Measurements from ENCODE around the gene PNPLA7.
"Not testable (repeated sequence)": the region's sequence is repeated elsewhere in the genome, so short reads cannot be mapped to it uniquely, and the experiment has no call there.

PNPLA7 gene

GRCh38 chr9:137423514-137424291 is 126.5 kb downstream of the PNPLA7 start:
- no peak for DNase-seq (ENCODE audit: low read depth in 2 of 2, low spot score in 1 of 2)

DNA sequence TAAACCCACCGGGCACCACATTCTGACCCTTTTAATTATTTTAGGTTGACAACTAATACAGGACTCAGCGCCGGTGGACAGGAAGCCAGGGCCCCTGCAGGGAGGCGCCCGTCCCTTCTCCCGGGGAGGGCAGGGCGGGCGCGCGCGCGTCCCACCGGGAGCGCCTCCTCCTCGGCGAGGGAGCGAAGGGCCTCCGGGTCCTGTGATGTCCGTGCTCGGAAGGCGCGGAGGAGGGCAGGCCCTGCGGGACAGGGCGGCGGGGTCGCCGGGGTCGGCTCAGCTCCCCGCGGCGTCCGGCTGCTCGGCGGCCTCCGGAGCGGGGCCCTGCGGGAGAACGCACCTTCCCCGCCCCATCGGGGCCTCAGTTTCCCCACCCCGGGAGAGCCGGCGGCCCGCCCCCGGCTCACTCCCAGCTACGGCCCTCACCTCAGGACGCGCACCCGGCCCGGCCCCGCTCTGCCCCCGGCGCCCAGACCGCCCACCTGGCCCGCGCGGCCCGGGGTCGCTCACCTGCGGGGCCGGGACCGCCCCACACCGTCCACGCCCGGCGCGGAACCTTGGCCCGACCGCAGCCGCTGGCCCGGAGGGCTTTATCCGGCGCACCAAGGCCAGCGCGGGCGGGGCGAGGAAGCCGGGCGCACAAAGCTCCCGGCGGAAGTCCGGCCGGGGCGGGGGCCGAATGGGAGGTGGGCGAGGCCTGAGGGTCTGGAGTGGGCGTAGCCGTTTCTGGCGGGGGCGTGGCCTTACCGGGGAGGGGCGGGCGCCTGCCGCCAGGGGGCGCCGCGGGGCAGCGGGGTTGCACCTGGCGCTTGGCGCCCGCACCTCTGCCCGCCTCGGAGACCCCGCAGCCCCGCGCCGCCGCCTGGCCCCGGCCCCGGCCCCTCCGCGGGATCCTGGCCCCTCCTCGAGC is 127.3 kb downstream of the PNPLA7 start, which contains the start of the genes EXD3 and NOXA1:
Gene EXD3 (minus strand): TSS at position 559 of the 910 bp plus-strand sequence. CDS start 27,805 bp downstream, outside the sequence.
Gene NOXA1 (plus strand): TSS at position 790 of the 910 bp plus-strand sequence. CDS start 137 bp downstream, outside the sequence.
- peak; percentile 87 to 89 for DNase-seq (ENCODE audit: low read depth in 2 of 2, low spot score in 1 of 2)

DNA sequence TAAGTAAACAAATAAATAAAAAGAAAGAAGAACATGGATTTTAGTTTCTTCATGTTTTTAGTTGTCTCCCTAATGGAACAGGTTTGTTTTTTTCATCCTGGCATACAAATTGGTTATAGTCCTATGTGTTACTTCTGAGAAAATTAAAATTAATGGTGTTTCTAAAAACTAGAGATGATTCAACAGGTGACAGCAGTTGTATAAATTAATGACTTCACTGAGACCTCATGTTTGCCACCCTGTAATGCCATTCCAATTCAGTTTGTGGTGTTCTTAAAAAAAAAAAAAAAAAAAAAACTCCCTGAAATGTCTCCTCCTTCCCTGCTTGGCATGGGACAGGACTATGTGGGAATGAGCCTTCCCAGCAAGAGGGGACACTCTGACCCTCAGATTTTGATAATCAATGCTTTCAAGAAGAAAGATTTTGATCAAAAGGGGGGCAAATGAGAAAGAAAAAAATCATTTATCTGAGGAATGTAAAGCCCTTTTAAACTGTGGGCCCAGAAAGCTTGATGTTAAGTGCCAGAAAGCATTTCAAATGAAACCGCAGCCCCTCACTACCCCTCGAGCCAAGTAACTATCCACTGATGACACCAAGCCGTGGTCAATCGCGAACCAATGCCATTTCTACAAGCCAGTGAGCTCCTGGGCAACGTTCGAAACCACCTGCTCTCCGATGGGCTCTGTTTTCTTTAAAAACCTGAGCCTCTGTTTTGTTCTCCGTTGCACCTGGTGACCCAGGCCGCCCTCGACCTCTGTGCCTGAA is 128.2 kb downstream of the PNPLA7 start:
- DNase-seq (ENCODE audit: low read depth in 2 of 2, low spot score in 1 of 2): no peak

- DNase-seq (ENCODE audit: low read depth in 2 of 2, low spot score in 1 of 2): no peak
Measured at GRCh38 chr9:137417161-137418021, 132.8 kb downstream of the PNPLA7 start.

DNA sequence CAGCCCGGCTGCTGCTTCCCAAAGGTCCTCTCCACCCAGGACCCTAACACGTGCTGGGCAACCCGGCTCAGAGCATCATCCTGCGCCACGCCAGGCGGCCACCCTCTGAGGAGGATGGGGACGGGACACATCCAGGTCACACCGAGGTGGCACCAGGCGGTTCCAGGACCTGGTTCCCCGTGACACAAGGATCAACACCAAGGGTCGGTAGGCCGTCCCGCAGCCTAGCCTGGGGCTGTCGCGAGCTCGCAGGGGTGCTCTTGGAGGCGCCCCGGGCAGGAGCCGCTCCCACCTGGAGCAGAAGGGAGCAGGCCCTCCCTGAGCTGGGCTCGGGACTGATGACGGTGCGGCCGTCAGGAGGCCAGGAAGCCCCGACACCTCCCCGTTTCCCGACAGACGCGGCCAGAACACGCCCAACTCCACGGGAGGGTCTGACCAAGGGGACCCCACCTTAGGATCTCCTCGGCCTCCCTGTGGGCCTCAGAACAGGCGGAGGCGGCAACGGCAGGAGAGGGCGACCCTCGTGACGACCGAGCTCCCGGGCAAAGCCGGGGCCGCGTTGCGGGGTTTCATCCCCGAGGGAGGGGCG is 133.5 kb downstream of the PNPLA7 start:
- no peak for DNase-seq (ENCODE audit: low read depth in 2 of 2, low spot score in 1 of 2)

DNA sequence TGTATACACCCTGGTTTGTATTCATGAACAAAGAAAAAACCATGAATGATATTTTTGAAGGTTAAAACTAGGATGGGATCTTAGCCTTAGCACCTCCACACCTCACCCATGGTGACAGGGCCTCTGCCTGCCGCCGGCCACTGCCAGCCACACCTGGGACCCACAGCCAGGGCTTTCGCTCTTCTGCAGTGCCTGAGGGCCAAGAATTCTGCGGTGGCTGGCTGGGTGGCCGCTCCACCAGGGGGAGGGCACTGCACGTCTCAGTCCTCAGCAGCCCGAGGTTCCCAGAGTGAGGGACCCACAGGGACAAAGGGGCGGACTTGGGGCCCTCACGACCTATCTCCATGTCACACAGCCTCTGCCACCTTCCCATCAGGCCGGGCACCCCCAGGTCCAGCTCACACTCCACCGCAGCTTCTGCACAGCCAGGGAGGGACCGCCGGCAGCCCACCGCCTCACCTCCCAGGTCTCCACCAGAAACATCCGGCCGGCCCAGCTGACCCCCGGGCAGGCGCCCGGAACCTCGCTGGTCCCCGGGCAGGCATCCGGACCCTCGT is 134.1 kb downstream of the PNPLA7 start:
- no peak for DNase-seq (ENCODE audit: low read depth in 2 of 2, low spot score in 1 of 2)

DNA sequence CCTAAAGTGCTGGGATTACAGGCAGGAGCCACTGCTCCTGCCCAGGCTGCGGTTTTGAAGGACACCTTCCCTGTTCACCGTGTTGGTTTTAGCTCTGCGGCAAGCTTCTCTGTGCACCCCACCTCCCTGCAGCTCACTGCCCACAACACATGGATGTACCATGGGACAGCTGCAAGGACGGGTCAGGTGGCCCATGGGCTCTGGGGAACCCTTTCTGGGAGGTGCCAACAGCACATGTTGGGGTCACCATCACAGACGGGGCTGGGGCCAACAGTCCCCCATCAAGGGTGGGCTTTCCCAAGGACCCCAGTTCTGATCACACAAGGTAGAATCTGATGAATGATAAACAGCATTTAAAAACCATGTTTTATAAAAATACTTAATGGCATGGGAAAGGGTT is 134.8 kb downstream of the PNPLA7 start:
- no peak for DNase-seq (ENCODE audit: low read depth in 2 of 2, low spot score in 1 of 2)

GRCh38 chr9:137412431-137412830 is 137.8 kb downstream of the PNPLA7 start:
- DNase-seq (ENCODE audit: low read depth in 2 of 2, low spot score in 1 of 2): no peak

GRCh38 chr9:137411645-137412380 is 138.4 kb downstream of the PNPLA7 start:
- DNase-seq (ENCODE audit: low read depth in 2 of 2, low spot score in 1 of 2): peak in 1 of 2 donors; percentile 21

DNA sequence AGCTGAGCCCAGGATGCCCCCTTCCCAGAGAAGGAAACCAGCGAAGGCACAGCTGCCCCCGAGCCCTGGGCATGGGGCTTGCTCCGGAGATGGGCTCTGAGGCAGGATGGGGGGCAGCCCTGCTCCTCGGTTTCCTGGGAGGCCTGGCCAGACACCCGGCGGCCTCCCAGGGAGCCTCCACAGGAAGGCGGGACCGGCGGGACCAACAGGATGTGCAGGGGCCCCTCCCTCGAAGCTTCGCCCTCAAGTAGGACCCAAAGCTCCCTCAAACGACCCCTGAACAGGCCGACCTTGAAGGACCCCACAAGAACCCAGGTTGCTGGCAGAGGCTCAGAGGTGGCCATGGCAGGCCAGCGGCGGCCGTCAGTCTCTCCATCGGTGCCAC is 138.9 kb downstream of the PNPLA7 start:
- DNase-seq (ENCODE audit: low read depth in 2 of 2, low spot score in 1 of 2): no peak

DNA sequence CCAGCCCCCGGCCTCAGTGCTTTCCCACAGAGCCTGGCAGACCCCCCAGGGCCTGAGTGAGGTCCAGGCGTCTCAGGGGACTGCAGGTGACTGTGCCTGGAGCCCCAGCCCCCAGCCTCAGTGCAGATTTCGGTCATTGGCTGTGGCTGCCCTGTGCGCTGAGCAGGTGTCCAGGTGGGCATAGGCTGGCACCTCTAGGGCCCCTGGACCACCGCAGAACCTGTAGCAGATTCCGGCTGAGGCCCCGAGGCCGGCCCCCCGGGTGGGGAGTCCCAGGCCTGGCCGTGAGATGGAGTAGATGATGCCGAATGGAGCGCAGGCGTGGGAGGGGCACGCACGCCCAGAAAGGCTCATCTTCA is 139.3 kb downstream of the PNPLA7 start:
- DNase-seq (ENCODE audit: low read depth in 2 of 2, low spot score in 1 of 2): no peak

GRCh38 chr9:137410236-137410890 is 139.8 kb downstream of the PNPLA7 start:
- DNase-seq (ENCODE audit: low read depth in 2 of 2, low spot score in 1 of 2): not testable (repeated sequence)
